Transverse colon (tissue), 4 donors: ENCODE results near the gene INSM2. TPM values are rescaled to one million over a fixed set of nuclear protein-coding genes. Genes with fewer than 3 reads are reported as not detected.

Experiments used
- DNase-seq: peaks from one replicate; pipeline ENCODE4 v3.0.0-alpha.2; 2019
- H3K27ac ChIP-seq, 4 donors: fragments of 200-600 bp; sonication (generic); 2 replicates each; pipeline ENCODE4 v1.5.1; 2016 to 2018; ENCODE audit warnings: inconsistent platforms in 4 of 4
- H3K27me3 ChIP-seq: fragments of 200-600 bp; sonication (generic); 2 replicates; pipeline ENCODE4 v1.5.1; 2017; ENCODE audit warnings: inconsistent platforms
- H3K36me3 ChIP-seq, 4 donors: fragments of 200-600 bp; sonication (generic); 2 replicates each; pipeline ENCODE4 v1.5.1; 2017 to 2019; ENCODE audit warnings: inconsistent platforms in 4 of 4
- H3K4me1 ChIP-seq, 4 donors: fragments of 200-600 bp; sonication (generic); 2 replicates each; pipeline ENCODE4 v1.5.1; 2017 to 2020; ENCODE audit warnings: inconsistent platforms in 4 of 4
- H3K4me3 ChIP-seq, 4 donors: fragments of 200-600 bp; sonication (generic); 1 replicate in 1 of 4; 2 replicates in 3 of 4; pipeline versions ENCODE4 v1.5.1 to v1.6.1; 2017 to 2019; ENCODE audit warnings: inconsistent platforms in 4 of 4
- H3K9me3 ChIP-seq, 2 donors: fragments of 200-600 bp; sonication (generic); 2 replicates each; pipeline ENCODE4 v1.5.1; 2017 to 2019; ENCODE audit warnings: inconsistent platforms in 2 of 2
- CTCF ChIP-seq, 5 experiments: fragments of 200-600 bp in 3 of 5; fragments of 450-650 bp in 2 of 5; sonication (generic) in 3 of 5; IDR thresholded peaks; 1 replicate in 2 of 5; 2 replicates in 3 of 5; pipeline ENCODE4 v1.5.1; 2016 to 2017; ENCODE audit warnings: antibody characterized with exemption in 5 of 5, inconsistent platforms in 3 of 5, mild to moderate bottlenecking in 2 of 5, moderate library complexity in 1 of 5
- EP300 ChIP-seq: sonication (generic); formaldehyde crosslinking; IDR thresholded peaks from one replicate; pipeline ENCODE4 v1.6.1; 2017; ENCODE audit warnings: antibody characterized with exemption, low read depth
- POLR2A ChIP-seq: fragments of 450-650 bp; IDR thresholded peaks from one replicate; pipeline ENCODE4 v1.6.1; 2016; ENCODE audit warnings: antibody characterized with exemption, mild to moderate bottlenecking, moderate library complexity
- POLR2AphosphoS5 ChIP-seq, 3 donors: sonication (generic); formaldehyde crosslinking; IDR thresholded peaks; one replicate each; pipeline ENCODE4 v1.6.1; 2016; ENCODE audit warnings: antibody characterized with exemption in 3 of 3
- WGBS, 2 donors: methylation state at CpG; one replicate each; pipeline ENCODE4 v1.1.5; 2018; ENCODE audit warnings: low coverage in 1 of 2; 5-methylcytosine and 5-hydroxymethylcytosine counted together
- in situ Hi-C, 4 donors: fragments of 200-750 bp; cut with MboI; loops; one replicate each; pipeline versions ENCODE4 v1.15.0 to v1.15.1; 2017; ENCODE audit warnings: low sequenced_read_pairs in 3 of 4, low pct_ligation_motif_present in 1 of 4, low pct_unique_long_range_greater_than_20kb in 1 of 4
- intact Hi-C: fragments of 100-400 bp; cut with DNase I; formaldehyde crosslinking; loops from one replicate; pipeline ENCODE4 v1.15.1; 2023; ENCODE audit warnings: low total_unique reads
- total RNA-seq, 4 donors: library from RNA; depleted of rRNA; stranded (reverse); fragments of >200 nt; gene quantifications; one replicate each; pipeline ENCODE4 v1.1.0, GENCODE V29; 2016

The INSM2 gene
- total RNA-seq, 4 donors from 2014 or later = 0.14 TPM; not detected in 3

- intact Hi-C loops = no loop called here
Observed at GRCh38 chr14:35576260-35576659, 42.3 kb downstream of the INSM2 start.

GRCh38 chr14:35576856-35577255, 42.9 kb downstream of the INSM2 start:
- no peak for DNase-seq
- H3K4me3 ChIP-seq = no peak overlapping the region
- H3K27me3 ChIP-seq = no peaks in the 10 kb centered on the region
- TF ChIP-seq POLR2A (no peak), POLR2AphosphoS5 (IDR thresholded peaks at IDR 0.05) (no peak), EP300 (no peak), CTCF (IDR thresholded peaks at IDR 0.05) (no peak)
- H3K27ac ChIP-seq = no peak overlapping the region
- intact Hi-C loops = no loop called here
- H3K9me3 ChIP-seq = no peaks in the 10 kb centered on the region
- H3K36me3 ChIP-seq = peaks cover 0 to 17% (median 3%) of the 10 kb centered on the region in 4 donors
- 91 to 100% methylated on average over 1 of the region's 1 CpG for WGBS, 2 donors
- H3K4me1 ChIP-seq = no peaks in the 10 kb centered on the region
- in situ Hi-C loops = no loop called here

More at GRCh38 chr14:35576260-35576659, 42.3 kb downstream of the INSM2 start:
- H3K4me3 ChIP-seq = no peak overlapping the region
- in situ Hi-C loops = no loop called here
- no peaks in the 10 kb centered on the region for H3K9me3 ChIP-seq
- TF ChIP-seq POLR2AphosphoS5 (IDR thresholded peaks at IDR 0.05) = no peak
- no peaks in the 10 kb centered on the region for H3K4me1 ChIP-seq
- peaks cover 0 to 19% (median 3%) of the 10 kb centered on the region in 4 donors for H3K36me3 ChIP-seq
- no peak for DNase-seq
- H3K27ac ChIP-seq = no peak overlapping the region
- H3K27me3 ChIP-seq = no peaks in the 10 kb centered on the region

GRCh38 chr14:35578135-35578534, 44.2 kb downstream of the INSM2 start:
- Histone ChIP-seq H3K36me3 (peaks cover 0 to 10% (median 3%) of the 10 kb centered on the region in 4 donors), H3K9me3 (no peaks in the 10 kb centered on the region), H3K27me3 (no peaks in the 10 kb centered on the region), H3K4me1 (no peaks in the 10 kb centered on the region), H3K4me3 (no peak overlapping the region), H3K27ac (no peak overlapping the region)
- no peak for TF ChIP-seq CTCF (IDR thresholded peaks at IDR 0.05)
- no peak for TF ChIP-seq EP300
- TF ChIP-seq POLR2AphosphoS5 (IDR thresholded peaks at IDR 0.05) = no peak
- no peak for TF ChIP-seq POLR2A
- intact Hi-C loops (no loop called here), in situ Hi-C loops (no loop called here)
- WGBS, 2 donors = 95 to 100% methylated on average over 2 of the region's 2 CpGs
- no peak for DNase-seq

GRCh38 chr14:35578639-35579038, 44.7 kb downstream of the INSM2 start:
- in situ Hi-C loops (no loop called here), intact Hi-C loops (no loop called here)
- H3K9me3 ChIP-seq = no peaks in the 10 kb centered on the region
- H3K27ac ChIP-seq = no peak overlapping the region
- H3K36me3 ChIP-seq = peaks cover 0 to 10% (median 3%) of the 10 kb centered on the region in 4 donors
- no peaks in the 10 kb centered on the region for H3K27me3 ChIP-seq
- no peak for DNase-seq
- no peak overlapping the region for H3K4me3 ChIP-seq
- TF ChIP-seq POLR2AphosphoS5 (IDR thresholded peaks at IDR 0.05) (no peak), POLR2A (no peak), EP300 (no peak), CTCF (IDR thresholded peaks at IDR 0.05) (no peak)
- H3K4me1 ChIP-seq = no peaks in the 10 kb centered on the region

Other genes starting within 250 kb of the INSM2 start
- gene PSMA6, start 241.8 kb upstream of the INSM2 start, total RNA-seq = 100 to 1,000 TPM in 2 of 4 donors, 10 to 100 TPM in 2; 24.5 to 141 (median 81.2) TPM
- 1,000 to 10,000 TPM in 1 of 4 donors, 100 to 1,000 TPM in 3; 362 to 1,916 (median 456) TPM for gene NFKBIA, start 129.4 kb upstream of the INSM2 start, total RNA-seq